K562 (cell line): ENCODE results near the gene PTGER2. TPM values are rescaled to one million over a fixed set of nuclear protein-coding genes. Genes with fewer than 3 reads are reported as not detected.

ENCODE experiments used
- ATAC-seq: fragments of 200-7000 bp; cut with Tn5 transposase; 3 replicates; pipeline ENCODE4 v1.9.1; 2020; ENCODE audit warnings: moderate library complexity
- BruUV-seq: library from RNA; stranded (reverse); fragments of 400-500 nt; replicated peaks from 2 replicates; lab custom pipeline; 2021; lab: Mats Ljungman, UMichigan
- CTCF ChIA-PET: fragments of 300-600 bp; formaldehyde crosslinking; extraction: SDS; loops from one replicate; lab custom pipeline; 2021; ENCODE audit warnings: low intra/inter-chr PET ratio; lab: Yijun Ruan, JAX
- POLR2A ChIA-PET: fragments of 300-600, 350-650 bp; sonication (Branson Sonifier 250); formaldehyde crosslinking; extraction: SDS; loops from one replicate; lab custom pipeline; 2021; ENCODE audit warnings: antibody characterized with exemption, inconsistent platforms; lab: Yijun Ruan, JAX
- DNase-seq, 4 experiments: peaks; one replicate each; pipeline versions ENCODE4 v3.0.0 to v3.0.0-alpha.2; 2011 to 2018; ENCODE audit warnings: low spot score in 3 of 4, mixed read lengths in 3 of 4; ENCODE audit errors: extremely low read depth in 1 of 4
- FAIRE-seq: peaks from 2 replicates; lab custom pipeline; 2011; peaks lifted over from hg19 to GRCh38; lab: Jason Lieb, UNC
- H2AFZ ChIP-seq: 2 replicates; pipeline ENCODE4 v1.6.0; 2011; ENCODE audit warnings: low read depth, low read length, control low read depth, inconsistent platforms
- H3K27ac ChIP-seq: fragments of 200-600 bp; 3 replicates; pipeline ENCODE4 v1.8.0; 2011; ENCODE audit warnings: low read depth, mild to moderate bottlenecking, control low read depth, inconsistent platforms, low read length, moderate library complexity, mixed read lengths; ENCODE audit errors: extremely low read depth
- H3K27me3 ChIP-seq, 2 experiments: fragments of 300-600 bp in 1 of 2; 2 replicates in 1 of 2; 3 replicates in 1 of 2; pipeline versions ENCODE4 v1.6.0 to v1.8.0; 2011; ENCODE audit warnings: inconsistent platforms in 2 of 2, low read length in 2 of 2, mild to moderate bottlenecking in 1 of 2, mixed read lengths in 1 of 2, moderate library complexity in 1 of 2; ENCODE audit not compliant: control insufficient read depth in 2 of 2, insufficient read depth in 2 of 2
- H3K36me3 ChIP-seq: fragments of 300-600 bp; 3 replicates; pipeline ENCODE4 v1.8.0; 2011; ENCODE audit warnings: mild to moderate bottlenecking, low read length, inconsistent platforms; ENCODE audit not compliant: control insufficient read depth, insufficient read depth
- H3K4me1 ChIP-seq, 2 experiments: fragments of 200-600 bp in 1 of 2; replicated peaks in 1 of 2; 2 replicates in 1 of 2; 3 replicates in 1 of 2; pipeline versions ENCODE4 v1.5.1 to v1.8.0; 2011; ENCODE audit warnings: inconsistent platforms in 2 of 2, low read length in 2 of 2, mild to moderate bottlenecking in 1 of 2, mixed read lengths in 1 of 2, moderate library complexity in 1 of 2; ENCODE audit not compliant: control insufficient read depth in 2 of 2, insufficient read depth in 2 of 2
- H3K4me2 ChIP-seq: 2 replicates; pipeline ENCODE4 v1.6.1; 2011; ENCODE audit warnings: low read length, control low read depth, inconsistent platforms, mixed read lengths; ENCODE audit not compliant: insufficient read depth
- H3K4me3 ChIP-seq: fragments of 200-600 bp; sonication (generic), shearing (Covaris generic); 2 replicates; pipeline ENCODE4 v1.5.1; 2016; ENCODE audit warnings: control low read depth, inconsistent platforms
- H3K79me2 ChIP-seq: fragments of 200-600 bp; 3 replicates; pipeline ENCODE4 v1.8.0; 2011; ENCODE audit warnings: low read length, inconsistent platforms; ENCODE audit not compliant: control insufficient read depth, insufficient read depth
- H3K9ac ChIP-seq, 2 experiments: 2 replicates each; pipeline versions ENCODE4 v1.6.0 to v1.6.1; 2011; ENCODE audit warnings: low read depth in 2 of 2, low read length in 2 of 2, control low read depth in 1 of 2, inconsistent platforms in 1 of 2, mild to moderate bottlenecking in 1 of 2, mixed read lengths in 1 of 2; ENCODE audit not compliant: insufficient read depth in 1 of 2
- H3K9me1 ChIP-seq: one replicate; pipeline ENCODE4 v1.6.0; 2011; ENCODE audit warnings: inconsistent platforms, mild to moderate bottlenecking, low read length, moderate library complexity; ENCODE audit not compliant: control insufficient read depth, insufficient read depth
- H3K9me3 ChIP-seq: replicated peaks from 2 replicates; pipeline ENCODE4 v1.5.1; 2011; ENCODE audit warnings: low read depth, low read length, inconsistent platforms; ENCODE audit not compliant: control insufficient read depth, insufficient read depth
- H4K20me1 ChIP-seq: replicated peaks from 2 replicates; pipeline ENCODE4 v1.6.1; 2011; ENCODE audit warnings: low read length, inconsistent platforms, mixed read lengths; ENCODE audit not compliant: control insufficient read depth, insufficient read depth
- CREBBP ChIP-seq: IDR thresholded peaks from one replicate; pipeline ENCODE4 v1.6.1; 2012; ENCODE audit warnings: low read depth, mild to moderate bottlenecking, control low read depth, inconsistent platforms, low read length
- GATAD2A ChIP-seq: fragments of 450-650 bp; IDR thresholded peaks from 2 replicates; pipeline ENCODE4 v1.6.1; 2017
- KDM4B ChIP-seq, 2 experiments: fragments of 450-650 bp in 1 of 2; sonication (generic) in 1 of 2; IDR thresholded peaks; 2 replicates each; pipeline ENCODE4 v1.6.1; 2016 to 2017; ENCODE audit warnings: borderline replicate concordance in 2 of 2, antibody characterized with exemption in 1 of 2, low read depth in 1 of 2, mild to moderate bottlenecking in 1 of 2
- SMARCC2 ChIP-seq: fragments of 450-650 bp; IDR thresholded peaks from 2 replicates; pipeline ENCODE4 v1.6.1; 2017; ENCODE audit warnings: antibody characterized with exemption, moderate library complexity, mild to moderate bottlenecking, low read depth
- TGIF2 ChIP-seq: sonication (generic); formaldehyde crosslinking; IDR thresholded peaks from 2 replicates; pipeline ENCODE4 v1.8.1; 2022; ENCODE audit warnings: mild to moderate bottlenecking, missing genetic modification reagents, moderate library complexity
- THRB ChIP-seq: fragments of 450-650 bp; formaldehyde crosslinking; conservative IDR thresholded peaks from 2 replicates; pipeline ENCODE4 v1.4.0; 2022; ENCODE audit warnings: mild to moderate bottlenecking, missing genetic modification characterization
- XRCC4 ChIP-seq: IDR thresholded peaks from one replicate; pipeline ENCODE4 v1.6.1; 2011; ENCODE audit not compliant: insufficient read depth, insufficient read length; ENCODE audit errors: extremely low read depth
- ZFPM2 ChIP-seq: fragments of 250-450 bp; sonication (Bioruptor Pico); IDR thresholded peaks from 2 replicates; pipeline ENCODE4 v1.5.1; 2022; ENCODE audit warnings: mild to moderate bottlenecking
- ZNF655 ChIP-seq: fragments of 250-450 bp; sonication (Bioruptor Pico); IDR thresholded peaks from 2 replicates; pipeline ENCODE4 v1.5.0; 2021
- ZNF764 ChIP-seq: fragments of 250-450 bp; sonication (Bioruptor Pico); IDR thresholded peaks from 2 replicates; pipeline ENCODE4 v1.4.0; 2020; ENCODE audit warnings: low read depth, mild to moderate bottlenecking, moderate library complexity
- WGBS: fragments of 100-300 bp; shearing (Covaris generic); methylation state at CpG from one replicate; pipeline ENCODE4 v1.1.6; 2016; ENCODE audit warnings: low coverage, mixed read lengths; ENCODE audit not compliant: insufficient coverage; ENCODE audit errors: missing lambda C conversion rate; 5-methylcytosine and 5-hydroxymethylcytosine counted together
- in situ Hi-C: fragments of 300-500 bp; cut with MboI; formaldehyde crosslinking; loops from 4 replicates; pipeline ENCODE4 v1.15.0; 2018; ENCODE audit warnings: inconsistent platforms, mixed read lengths
- intact Hi-C: fragments of 100-400 bp; cut with micrococcal nuclease; formaldehyde crosslinking; loops from 2 replicates; pipeline ENCODE4 v1.14.2; 2022
- polyA plus RNA-seq, 8 experiments: library from polyadenylated mRNA; depleted of rRNA in 4 of 8; stranded (reverse) in 5 of 8; unstranded in 3 of 8; fragments of >200 nt; fragmentation: Nextera tagmentation in 2 of 8; fragmentation: Illumina TruSeq in 1 of 8; extraction: Ambion mirVana in 2 of 8; extraction: Trizol in 1 of 8; gene quantifications; 2 replicates each; pipeline versions ENCODE4 v1.2.1 to v1.2.3, GENCODE V29; 2011 to 2014; ENCODE audit warnings: inconsistent platforms in 1 of 8, missing spikeins in 1 of 8
- total RNA-seq, 7 experiments: library from RNA; depleted of rRNA in 6 of 7; stranded (reverse); fragments of >200 nt in 6 of 7; fragmentation: Illumina TruSeq in 2 of 7; extraction: Trizol in 2 of 7; gene quantifications; 2 replicates each; pipeline versions ENCODE4 v1.2.1 to v1.2.3, GENCODE V29; 2011 to 2021; ENCODE audit warnings: low replicate concordance in 1 of 7
- TF ChIP-seq, protein P1 (sequence below), 2 experiments: fragments of 450-650 bp; IDR thresholded peaks; 2 replicates each; pipeline ENCODE4 v1.6.1; 2018; ENCODE audit warnings: mild to moderate bottlenecking in 2 of 2, low read depth in 1 of 2; ENCODE audit not compliant: partially characterized antibody in 2 of 2

Gene PTGER2
- total and polyA plus RNA-seq, 9 of the 15 experiments (the other 6 are each of a cell fraction or from before 2014, with no cell fraction given): not detected

GRCh38 chr14:52307905-52308304 is 6.2 kb upstream of the PTGER2 start (continued):
- TF ChIP-seq, protein P1, sequence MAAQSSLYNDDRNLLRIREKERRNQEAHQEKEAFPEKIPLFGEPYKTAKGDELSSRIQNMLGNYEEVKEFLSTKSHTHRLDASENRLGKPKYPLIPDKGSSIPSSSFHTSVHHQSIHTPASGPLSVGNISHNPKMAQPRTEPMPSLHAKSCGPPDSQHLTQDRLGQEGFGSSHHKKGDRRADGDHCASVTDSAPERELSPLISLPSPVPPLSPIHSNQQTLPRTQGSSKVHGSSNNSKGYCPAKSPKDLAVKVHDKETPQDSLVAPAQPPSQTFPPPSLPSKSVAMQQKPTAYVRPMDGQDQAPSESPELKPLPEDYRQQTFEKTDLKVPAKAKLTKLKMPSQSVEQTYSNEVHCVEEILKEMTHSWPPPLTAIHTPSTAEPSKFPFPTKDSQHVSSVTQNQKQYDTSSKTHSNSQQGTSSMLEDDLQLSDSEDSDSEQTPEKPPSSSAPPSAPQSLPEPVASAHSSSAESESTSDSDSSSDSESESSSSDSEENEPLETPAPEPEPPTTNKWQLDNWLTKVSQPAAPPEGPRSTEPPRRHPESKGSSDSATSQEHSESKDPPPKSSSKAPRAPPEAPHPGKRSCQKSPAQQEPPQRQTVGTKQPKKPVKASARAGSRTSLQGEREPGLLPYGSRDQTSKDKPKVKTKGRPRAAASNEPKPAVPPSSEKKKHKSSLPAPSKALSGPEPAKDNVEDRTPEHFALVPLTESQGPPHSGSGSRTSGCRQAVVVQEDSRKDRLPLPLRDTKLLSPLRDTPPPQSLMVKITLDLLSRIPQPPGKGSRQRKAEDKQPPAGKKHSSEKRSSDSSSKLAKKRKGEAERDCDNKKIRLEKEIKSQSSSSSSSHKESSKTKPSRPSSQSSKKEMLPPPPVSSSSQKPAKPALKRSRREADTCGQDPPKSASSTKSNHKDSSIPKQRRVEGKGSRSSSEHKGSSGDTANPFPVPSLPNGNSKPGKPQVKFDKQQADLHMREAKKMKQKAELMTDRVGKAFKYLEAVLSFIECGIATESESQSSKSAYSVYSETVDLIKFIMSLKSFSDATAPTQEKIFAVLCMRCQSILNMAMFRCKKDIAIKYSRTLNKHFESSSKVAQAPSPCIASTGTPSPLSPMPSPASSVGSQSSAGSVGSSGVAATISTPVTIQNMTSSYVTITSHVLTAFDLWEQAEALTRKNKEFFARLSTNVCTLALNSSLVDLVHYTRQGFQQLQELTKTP (IDR thresholded peaks at IDR 0.05; ENCODE audit: low read depth in 1 of 2, partially characterized antibody in 2 of 2): no peak
- TF ChIP-seq ZFPM2 (no peak), XRCC4 (no peak), GATAD2A (no peak)

DNA sequence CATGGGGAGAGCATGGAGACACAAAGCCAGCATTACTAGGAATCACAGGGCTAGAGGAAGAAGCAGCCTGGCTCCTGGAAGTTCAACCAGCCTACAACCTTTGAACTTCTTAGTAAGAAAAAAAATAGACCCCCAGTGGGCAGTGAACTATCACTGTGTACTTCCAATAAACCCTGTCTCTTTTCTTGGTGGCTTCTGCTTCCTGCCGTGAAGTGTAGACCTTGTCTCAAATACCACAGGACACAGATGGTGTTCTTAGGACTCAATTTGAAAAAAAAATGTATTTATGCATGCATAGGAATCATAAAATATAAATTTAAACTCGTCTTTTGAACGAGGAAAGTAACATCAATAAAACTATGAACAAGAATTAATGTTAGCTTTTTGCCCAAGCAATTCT is 3.6 kb upstream of the PTGER2 start:
- in situ Hi-C loops: no loop called here
- H2AFZ ChIP-seq: no peak overlapping the region
- H3K27me3 ChIP-seq: peaks cover 2 to 26% of the 10 kb centered on the region in 2 experiments; a peak in 3 of 5 replicates
- no peaks in the 10 kb centered on the region for H3K36me3 ChIP-seq
- ChIA-PET POLR2A (no interaction called here), CTCF (no interaction called here)
- no peaks in the 10 kb centered on the region for H3K9me1 ChIP-seq
- no peaks in the 10 kb centered on the region for H4K20me1 ChIP-seq
- H3K27ac ChIP-seq: no peak overlapping the region
- 0% methylated on average over 3 of the region's 3 CpGs for WGBS
- FAIRE-seq: no peak
- DNase-seq: no peak
- no peaks in the 10 kb centered on the region for H3K79me2 ChIP-seq
- intact Hi-C loops: no loop called here
- no peak for ATAC-seq
- no peaks in the 10 kb centered on the region for H3K9me3 ChIP-seq
- no TSS peak for BruUV-seq
- H3K4me1 ChIP-seq: peaks cover 0 to 15% of the 10 kb centered on the region in 2 experiments; a peak in 2 of 5 replicates
- no peak overlapping the region for H3K4me3 ChIP-seq
- no peak overlapping the region for H3K4me2 ChIP-seq
- H3K9ac ChIP-seq: no peak overlapping the region
- TF ChIP-seq ZNF764: no peak
- no peak for TF ChIP-seq KDM4B (IDR thresholded peaks at IDR 0.05; ENCODE audit: borderline replicate concordance in 2 of 2, low read depth in 1 of 2)
- TF ChIP-seq SMARCC2: no peak
- TF ChIP-seq XRCC4: no peak
- no peak for TF ChIP-seq THRB (CRISPR knock-in tag)
- no peak for TF ChIP-seq CREBBP
- no peak for TF ChIP-seq ZNF655
- TF ChIP-seq TGIF2 (CRISPR knock-in tag): no peak
